ENCODE results near the gene ANKZF1.

DNA sequence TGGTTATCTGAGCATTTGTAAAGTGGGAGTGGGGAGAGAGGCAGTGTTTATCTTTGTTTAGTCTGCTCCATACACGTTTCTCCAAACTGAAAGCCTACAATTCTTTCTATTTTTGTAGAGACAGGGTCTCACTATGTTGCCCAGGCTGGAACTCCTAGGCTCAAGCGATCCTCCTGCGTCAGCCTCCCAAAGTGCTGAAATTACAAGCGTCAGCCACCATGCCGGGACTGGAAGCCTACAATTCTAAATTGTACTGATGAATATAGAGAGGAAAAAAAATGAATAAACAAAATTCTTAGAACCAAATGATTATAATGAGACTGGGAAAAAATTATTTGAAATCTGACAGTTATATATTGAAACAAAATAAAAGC, 24.5 kb upstream of the ANKZF1 start:
- TF ChIP-seq POLR2A (IDR thresholded peaks at IDR 0.05) = no peak
- TF ChIP-seq EP300 (IDR thresholded peaks at IDR 0.05) = no peak
- TF ChIP-seq, protein P1, sequence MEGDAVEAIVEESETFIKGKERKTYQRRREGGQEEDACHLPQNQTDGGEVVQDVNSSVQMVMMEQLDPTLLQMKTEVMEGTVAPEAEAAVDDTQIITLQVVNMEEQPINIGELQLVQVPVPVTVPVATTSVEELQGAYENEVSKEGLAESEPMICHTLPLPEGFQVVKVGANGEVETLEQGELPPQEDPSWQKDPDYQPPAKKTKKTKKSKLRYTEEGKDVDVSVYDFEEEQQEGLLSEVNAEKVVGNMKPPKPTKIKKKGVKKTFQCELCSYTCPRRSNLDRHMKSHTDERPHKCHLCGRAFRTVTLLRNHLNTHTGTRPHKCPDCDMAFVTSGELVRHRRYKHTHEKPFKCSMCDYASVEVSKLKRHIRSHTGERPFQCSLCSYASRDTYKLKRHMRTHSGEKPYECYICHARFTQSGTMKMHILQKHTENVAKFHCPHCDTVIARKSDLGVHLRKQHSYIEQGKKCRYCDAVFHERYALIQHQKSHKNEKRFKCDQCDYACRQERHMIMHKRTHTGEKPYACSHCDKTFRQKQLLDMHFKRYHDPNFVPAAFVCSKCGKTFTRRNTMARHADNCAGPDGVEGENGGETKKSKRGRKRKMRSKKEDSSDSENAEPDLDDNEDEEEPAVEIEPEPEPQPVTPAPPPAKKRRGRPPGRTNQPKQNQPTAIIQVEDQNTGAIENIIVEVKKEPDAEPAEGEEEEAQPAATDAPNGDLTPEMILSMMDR (IDR thresholded peaks at IDR 0.05) = no peak

Data from suprapubic skin (tissue), 3 donors.